Measurements from ENCODE around the gene NACC2.

DNA sequence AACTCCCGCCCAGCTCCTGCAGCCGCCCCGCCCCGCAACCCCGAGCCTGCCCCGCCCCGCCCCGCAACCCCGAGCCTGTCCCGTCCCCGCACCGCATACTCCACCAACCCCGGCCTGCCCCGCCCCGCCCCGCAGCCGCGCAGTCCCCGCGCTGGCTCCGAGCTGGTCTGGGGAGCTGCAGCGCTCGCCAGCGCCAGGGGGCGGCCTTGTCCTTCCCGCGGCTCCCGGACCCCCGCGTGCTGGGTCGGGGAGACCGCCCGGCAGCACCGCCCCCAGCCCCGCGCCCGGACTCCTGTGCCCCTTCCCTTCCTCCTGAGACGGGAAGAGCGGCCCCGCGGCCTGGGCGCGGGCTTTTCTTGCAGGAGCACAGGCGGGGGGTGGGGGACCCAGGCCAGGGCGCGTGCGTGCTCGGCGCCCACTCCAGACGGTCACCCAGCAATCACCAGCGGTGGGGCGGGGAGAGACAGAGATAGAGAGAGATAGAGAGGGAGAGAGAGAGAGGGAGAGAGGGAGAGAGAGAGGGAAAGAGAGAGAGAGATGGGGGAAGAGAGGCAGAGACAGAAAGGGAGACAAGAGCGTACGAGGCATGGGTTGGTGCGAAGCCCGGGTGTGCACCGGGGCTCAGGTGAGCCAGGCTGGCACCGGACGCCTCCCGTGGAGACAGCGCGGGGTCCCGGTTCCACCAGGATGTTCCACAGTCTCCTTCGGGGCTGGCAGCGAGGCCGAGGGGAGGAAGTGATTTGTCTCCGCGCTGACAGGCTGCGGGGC, 38.3 kb upstream of the NACC2 start:
- TF ChIP-seq, protein P1, sequence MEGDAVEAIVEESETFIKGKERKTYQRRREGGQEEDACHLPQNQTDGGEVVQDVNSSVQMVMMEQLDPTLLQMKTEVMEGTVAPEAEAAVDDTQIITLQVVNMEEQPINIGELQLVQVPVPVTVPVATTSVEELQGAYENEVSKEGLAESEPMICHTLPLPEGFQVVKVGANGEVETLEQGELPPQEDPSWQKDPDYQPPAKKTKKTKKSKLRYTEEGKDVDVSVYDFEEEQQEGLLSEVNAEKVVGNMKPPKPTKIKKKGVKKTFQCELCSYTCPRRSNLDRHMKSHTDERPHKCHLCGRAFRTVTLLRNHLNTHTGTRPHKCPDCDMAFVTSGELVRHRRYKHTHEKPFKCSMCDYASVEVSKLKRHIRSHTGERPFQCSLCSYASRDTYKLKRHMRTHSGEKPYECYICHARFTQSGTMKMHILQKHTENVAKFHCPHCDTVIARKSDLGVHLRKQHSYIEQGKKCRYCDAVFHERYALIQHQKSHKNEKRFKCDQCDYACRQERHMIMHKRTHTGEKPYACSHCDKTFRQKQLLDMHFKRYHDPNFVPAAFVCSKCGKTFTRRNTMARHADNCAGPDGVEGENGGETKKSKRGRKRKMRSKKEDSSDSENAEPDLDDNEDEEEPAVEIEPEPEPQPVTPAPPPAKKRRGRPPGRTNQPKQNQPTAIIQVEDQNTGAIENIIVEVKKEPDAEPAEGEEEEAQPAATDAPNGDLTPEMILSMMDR (conservative IDR thresholded peaks at IDR 0.05; ENCODE audit: low read length), result no peak
- TF ChIP-seq EZH2phosphoT487 (IDR thresholded peaks at IDR 0.05; ENCODE audit: borderline replicate concordance), result no peak
